ENCODE measurements around the gene MRPL27.

The MRPL27 gene

DNA sequence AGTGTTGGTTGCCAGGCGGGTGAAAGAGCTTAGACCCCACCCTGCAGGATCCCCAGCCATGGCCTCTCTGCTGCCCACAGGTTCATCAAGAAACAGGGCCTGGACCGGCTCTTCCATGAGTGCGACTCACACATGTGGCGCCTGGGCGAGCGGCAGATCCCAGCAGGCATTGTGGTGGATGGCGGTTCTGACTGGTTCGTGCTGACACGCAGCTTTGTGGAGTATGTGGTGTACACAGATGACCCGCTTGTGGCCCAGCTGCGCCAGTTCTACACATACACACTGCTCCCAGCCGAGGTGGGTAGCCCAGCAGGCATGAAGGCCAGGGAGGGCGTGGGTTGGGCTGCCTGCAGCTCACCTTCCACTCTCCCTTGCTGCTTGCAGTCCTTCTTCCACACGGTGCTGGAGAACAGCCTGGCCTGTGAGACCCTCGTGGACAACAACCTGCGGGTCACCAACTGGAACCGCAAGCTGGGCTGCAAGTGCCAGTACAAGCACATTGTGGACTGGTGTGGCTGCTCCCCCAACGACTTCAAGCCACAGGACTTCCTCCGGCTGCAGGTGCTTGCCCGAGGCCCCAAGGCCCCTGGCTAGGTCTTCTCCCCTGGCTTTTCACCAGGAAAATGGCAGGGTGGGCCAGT is 17.2 kb downstream of the MRPL27 start:
- no peaks in the 10 kb centered on the region for H3K27me3 ChIP-seq (ENCODE audit: control insufficient read depth, insufficient read depth, low read length)
- no peaks in the 10 kb centered on the region for H3K9me3 ChIP-seq (ENCODE audit: control insufficient read depth, insufficient read depth, low read length)
- H3K9ac ChIP-seq (ENCODE audit: low read depth, low read length) = no peak overlapping the region
- H3K4me1 ChIP-seq (ENCODE audit: control insufficient read depth, insufficient read depth, low read length) = no peaks in the 10 kb centered on the region
- H3K36me3 ChIP-seq (ENCODE audit: control insufficient read depth, insufficient read depth, low read length) = peaks cover 52% of the 10 kb centered on the region
- no peak overlapping the region for H3K4me3 ChIP-seq (ENCODE audit: low read depth, low read length)

DNA sequence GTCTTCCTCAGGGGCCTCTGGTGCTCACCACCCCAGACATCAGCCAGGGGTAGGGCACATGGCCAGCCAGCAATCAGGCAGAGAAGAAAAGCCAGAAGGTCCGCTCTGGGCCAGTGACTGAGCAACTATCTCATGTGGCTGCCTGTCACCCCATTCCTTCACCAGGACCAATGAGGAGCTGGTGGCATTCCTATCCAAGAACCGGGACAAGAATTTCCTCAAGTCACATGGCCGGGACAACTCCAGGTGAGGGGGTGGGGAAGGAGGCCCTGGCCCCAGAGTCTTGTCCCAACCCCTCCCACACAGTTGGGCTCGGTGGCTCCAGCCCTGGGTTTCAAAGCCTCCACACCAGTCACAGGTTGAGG is 17.7 kb downstream of the MRPL27 start:
- H3K36me3 ChIP-seq (ENCODE audit: control insufficient read depth, insufficient read depth, low read length) = peaks cover 51% of the 10 kb centered on the region
- no peaks in the 10 kb centered on the region for H3K9me3 ChIP-seq (ENCODE audit: control insufficient read depth, insufficient read depth, low read length)
- no peaks in the 10 kb centered on the region for H3K4me1 ChIP-seq (ENCODE audit: control insufficient read depth, insufficient read depth, low read length)
- no peak overlapping the region for H3K9ac ChIP-seq (ENCODE audit: low read depth, low read length)
- H3K27me3 ChIP-seq (ENCODE audit: control insufficient read depth, insufficient read depth, low read length) = no peaks in the 10 kb centered on the region
- H3K4me3 ChIP-seq (ENCODE audit: low read depth, low read length) = no peak overlapping the region

DNA sequence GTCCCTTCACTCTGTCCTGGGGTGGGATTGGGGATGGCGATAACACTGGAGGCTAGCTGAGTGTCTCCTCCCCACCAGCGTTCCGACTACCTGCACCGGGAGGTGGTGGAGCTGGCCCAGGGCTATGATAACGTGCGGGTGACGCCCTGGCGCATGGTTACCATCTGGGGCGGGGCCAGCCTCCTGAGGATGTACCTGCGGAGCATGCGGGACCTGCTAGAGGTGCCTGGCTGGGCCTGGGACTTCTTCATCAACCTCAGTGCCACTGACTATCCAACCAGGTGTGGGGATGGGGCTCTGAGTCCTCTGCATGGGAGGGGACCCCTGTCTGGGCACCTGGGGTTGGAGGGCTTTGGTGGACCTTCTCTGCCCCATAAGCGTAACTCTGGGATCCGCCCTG is 18.2 kb downstream of the MRPL27 start:
- no peaks in the 10 kb centered on the region for H3K27me3 ChIP-seq (ENCODE audit: control insufficient read depth, insufficient read depth, low read length)

DNA sequence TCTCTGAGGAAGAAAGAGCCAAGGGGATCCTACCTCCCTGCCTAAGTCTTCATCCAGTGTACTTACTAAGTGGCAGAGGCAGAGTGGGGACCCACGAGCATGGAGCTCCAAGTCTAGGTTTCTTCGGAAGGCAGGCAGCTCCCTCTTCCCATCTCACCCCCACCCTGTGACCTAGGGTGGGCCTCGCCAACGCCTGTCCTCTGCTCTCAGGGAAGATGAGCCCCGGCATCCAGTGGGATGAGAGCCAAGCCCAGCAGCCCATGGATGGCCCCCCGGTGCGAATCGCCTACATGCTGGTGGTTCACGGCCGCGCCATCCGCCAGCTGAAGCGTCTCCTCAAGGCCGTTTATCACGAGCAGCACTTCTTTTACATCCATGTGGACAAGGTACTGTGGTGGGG is 18.8 kb downstream of the MRPL27 start:
- Histone ChIP-seq H3K36me3 (ENCODE audit: control insufficient read depth, insufficient read depth, low read length) (peaks cover 47% of the 10 kb centered on the region), H3K4me1 (ENCODE audit: control insufficient read depth, insufficient read depth, low read length) (no peaks in the 10 kb centered on the region), H3K4me3 (ENCODE audit: low read depth, low read length) (no peak overlapping the region), H3K9me3 (ENCODE audit: control insufficient read depth, insufficient read depth, low read length) (no peaks in the 10 kb centered on the region), H3K27me3 (ENCODE audit: control insufficient read depth, insufficient read depth, low read length) (no peaks in the 10 kb centered on the region), H3K9ac (ENCODE audit: low read depth, low read length) (no peak overlapping the region)

More for the DNA sequence above, 18.2 kb downstream of the MRPL27 start:
- H3K9ac ChIP-seq (ENCODE audit: low read depth, low read length) = no peak overlapping the region
- no peak overlapping the region for H3K4me3 ChIP-seq (ENCODE audit: low read depth, low read length)
- H3K36me3 ChIP-seq (ENCODE audit: control insufficient read depth, insufficient read depth, low read length) = peaks cover 49% of the 10 kb centered on the region
- H3K9me3 ChIP-seq (ENCODE audit: control insufficient read depth, insufficient read depth, low read length) = no peaks in the 10 kb centered on the region
- no peaks in the 10 kb centered on the region for H3K4me1 ChIP-seq (ENCODE audit: control insufficient read depth, insufficient read depth, low read length)

DNA sequence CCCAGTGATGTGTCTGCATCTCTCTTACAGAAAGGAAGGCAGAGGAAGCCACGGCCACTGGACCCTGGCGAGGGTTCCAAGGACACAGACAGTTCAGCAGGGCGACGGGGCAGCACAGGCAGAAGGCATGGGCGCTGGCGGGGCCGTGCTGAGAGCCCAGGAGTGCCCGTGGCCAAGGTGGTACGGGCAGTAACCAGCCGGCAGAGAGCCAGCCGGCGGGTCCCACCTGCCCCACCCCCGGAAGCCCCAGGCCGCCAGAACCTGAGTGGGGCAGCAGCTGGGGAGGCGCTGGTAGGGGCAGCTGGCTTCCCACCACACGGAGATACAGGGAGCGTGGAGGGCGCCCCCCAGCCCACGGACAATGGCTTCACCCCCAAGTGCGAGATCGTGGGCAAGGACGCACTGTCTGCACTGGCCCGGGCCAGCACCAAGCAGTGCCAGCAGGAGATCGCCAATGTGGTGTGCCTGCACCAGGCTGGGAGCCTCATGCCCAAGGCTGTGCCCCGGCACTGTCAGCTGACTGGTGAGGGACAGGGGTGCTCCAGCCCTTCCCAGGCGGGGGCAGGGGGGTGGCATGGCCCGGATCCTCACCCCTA is 19.3 kb downstream of the MRPL27 start:
- Histone ChIP-seq H3K9me3 (ENCODE audit: control insufficient read depth, insufficient read depth, low read length) (no peaks in the 10 kb centered on the region), H3K4me1 (ENCODE audit: control insufficient read depth, insufficient read depth, low read length) (no peaks in the 10 kb centered on the region), H3K36me3 (ENCODE audit: control insufficient read depth, insufficient read depth, low read length) (peaks cover 45% of the 10 kb centered on the region)

DNA sequence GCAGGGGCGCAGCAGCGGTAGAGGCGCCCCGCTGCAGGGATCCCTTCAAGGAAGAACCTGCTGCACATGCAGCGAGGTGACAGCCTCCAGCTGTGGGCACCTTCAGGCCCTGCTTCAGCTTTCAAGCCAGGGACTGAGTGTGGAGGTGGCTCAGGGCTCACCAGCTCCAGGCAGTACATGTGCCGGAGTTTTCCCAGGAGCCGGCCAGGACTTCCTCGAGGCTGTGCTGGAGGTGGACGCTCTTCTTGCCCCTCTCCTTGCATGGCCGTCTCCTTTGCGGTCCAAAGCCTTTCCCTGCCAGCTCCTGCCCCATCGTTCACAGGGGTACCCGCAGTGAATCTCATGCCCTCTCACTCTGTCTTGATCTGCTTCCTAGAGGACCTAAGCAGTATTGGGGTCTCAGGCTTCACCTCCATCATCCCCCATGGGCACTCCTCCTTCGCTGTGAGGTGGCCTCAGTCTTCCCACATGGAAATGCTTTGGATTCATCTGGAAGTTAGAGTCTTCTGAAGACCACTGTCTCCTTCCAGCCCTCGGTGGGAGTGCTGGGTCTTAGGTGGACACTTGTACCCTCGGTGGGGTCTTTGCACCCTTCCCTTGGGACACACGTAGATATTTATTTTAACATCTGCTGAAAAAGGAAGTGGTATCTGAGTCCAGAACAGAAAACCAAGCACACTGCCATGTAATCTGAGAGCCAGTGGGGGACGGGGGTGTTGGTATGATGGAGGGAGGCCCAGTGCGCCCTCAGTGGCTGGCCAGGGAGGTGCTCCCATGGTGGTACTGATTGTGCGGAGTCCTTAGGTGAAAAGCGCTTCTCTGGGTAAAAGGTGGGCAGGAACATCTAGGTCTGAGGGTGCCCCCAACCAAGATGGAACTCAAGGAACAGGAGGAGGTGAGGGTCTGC is 20.0 kb downstream of the MRPL27 start:
- Histone ChIP-seq H3K9ac (ENCODE audit: low read depth, low read length) (no peak overlapping the region), H3K4me1 (ENCODE audit: control insufficient read depth, insufficient read depth, low read length) (peaks cover 1% of the 10 kb centered on the region), H3K27me3 (ENCODE audit: control insufficient read depth, insufficient read depth, low read length) (no peaks in the 10 kb centered on the region), H3K9me3 (ENCODE audit: control insufficient read depth, insufficient read depth, low read length) (no peaks in the 10 kb centered on the region), H3K4me3 (ENCODE audit: low read depth, low read length) (no peak overlapping the region), H3K36me3 (ENCODE audit: control insufficient read depth, insufficient read depth, low read length) (peaks cover 38% of the 10 kb centered on the region)

More for the DNA sequence above, 19.3 kb downstream of the MRPL27 start:
- Histone ChIP-seq H3K4me3 (ENCODE audit: low read depth, low read length) (no peak overlapping the region), H3K27me3 (ENCODE audit: control insufficient read depth, insufficient read depth, low read length) (no peaks in the 10 kb centered on the region), H3K9ac (ENCODE audit: low read depth, low read length) (no peak overlapping the region)

DNA sequence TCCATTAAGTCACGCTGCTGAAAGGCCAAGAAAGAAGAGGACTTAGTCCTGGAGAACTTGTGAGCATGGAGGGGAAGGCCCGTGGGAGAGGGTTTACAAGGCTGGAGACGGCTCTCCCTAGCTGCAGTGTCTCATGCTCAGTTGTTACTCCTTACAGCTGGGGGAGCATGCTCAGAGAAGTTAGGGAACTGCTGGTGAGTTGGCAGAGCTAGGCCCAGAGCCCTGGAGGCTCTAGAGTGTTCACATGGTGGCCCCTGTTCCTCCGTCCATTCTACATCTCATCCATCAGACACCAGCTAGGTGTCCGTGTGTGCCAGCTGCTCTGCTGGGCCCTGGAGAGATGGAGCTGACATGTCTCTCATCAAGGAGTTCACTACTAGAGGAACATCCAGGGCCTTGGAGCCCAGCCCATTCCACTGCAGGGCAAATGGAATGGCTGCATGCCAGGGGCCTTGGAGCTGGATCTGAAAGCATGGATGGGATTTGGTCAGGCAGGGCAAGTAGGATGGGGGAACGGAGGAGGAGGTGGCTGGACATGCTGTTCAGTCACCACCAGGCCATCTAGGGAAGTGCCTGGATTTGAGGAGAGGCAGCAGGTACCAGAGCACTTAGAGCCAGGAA is 20.8 kb downstream of the MRPL27 start:
- H3K27me3 ChIP-seq (ENCODE audit: control insufficient read depth, insufficient read depth, low read length) = no peaks in the 10 kb centered on the region
- H3K9me3 ChIP-seq (ENCODE audit: control insufficient read depth, insufficient read depth, low read length) = no peaks in the 10 kb centered on the region
- H3K4me1 ChIP-seq (ENCODE audit: control insufficient read depth, insufficient read depth, low read length) = peaks cover 8% of the 10 kb centered on the region
- no peak overlapping the region for H3K4me3 ChIP-seq (ENCODE audit: low read depth, low read length)
- peaks cover 33% of the 10 kb centered on the region for H3K36me3 ChIP-seq (ENCODE audit: control insufficient read depth, insufficient read depth, low read length)
- H3K9ac ChIP-seq (ENCODE audit: low read depth, low read length) = no peak overlapping the region

DNA sequence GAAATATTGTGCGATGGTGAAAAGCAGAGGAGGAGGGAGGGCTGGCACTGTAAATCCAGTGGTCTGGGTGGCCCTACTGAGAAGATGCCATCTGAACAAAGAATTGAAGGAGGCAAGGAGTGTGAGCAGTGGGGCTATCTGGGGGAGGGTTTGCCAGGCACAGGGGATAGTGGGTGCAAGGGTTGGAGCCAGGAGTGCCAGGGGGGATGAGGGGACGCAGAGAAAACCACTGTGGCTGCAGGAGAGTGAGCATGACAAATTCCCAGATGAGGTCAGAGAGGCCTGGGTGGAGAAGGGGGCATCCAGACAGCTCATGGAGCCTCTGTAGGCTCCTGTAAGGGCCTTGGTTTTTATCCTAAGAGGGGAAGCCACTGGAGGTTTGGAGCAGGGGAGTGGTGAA is 22.3 kb downstream of the MRPL27 start:
- H3K4me3 ChIP-seq (ENCODE audit: low read depth, low read length) = no peak overlapping the region
- H3K27me3 ChIP-seq (ENCODE audit: control insufficient read depth, insufficient read depth, low read length) = no peaks in the 10 kb centered on the region
- H3K9me3 ChIP-seq (ENCODE audit: control insufficient read depth, insufficient read depth, low read length) = no peaks in the 10 kb centered on the region
- no peak overlapping the region for H3K9ac ChIP-seq (ENCODE audit: low read depth, low read length)
- peaks cover 8% of the 10 kb centered on the region for H3K4me1 ChIP-seq (ENCODE audit: control insufficient read depth, insufficient read depth, low read length)
- peaks cover 19% of the 10 kb centered on the region for H3K36me3 ChIP-seq (ENCODE audit: control insufficient read depth, insufficient read depth, low read length)

DNA sequence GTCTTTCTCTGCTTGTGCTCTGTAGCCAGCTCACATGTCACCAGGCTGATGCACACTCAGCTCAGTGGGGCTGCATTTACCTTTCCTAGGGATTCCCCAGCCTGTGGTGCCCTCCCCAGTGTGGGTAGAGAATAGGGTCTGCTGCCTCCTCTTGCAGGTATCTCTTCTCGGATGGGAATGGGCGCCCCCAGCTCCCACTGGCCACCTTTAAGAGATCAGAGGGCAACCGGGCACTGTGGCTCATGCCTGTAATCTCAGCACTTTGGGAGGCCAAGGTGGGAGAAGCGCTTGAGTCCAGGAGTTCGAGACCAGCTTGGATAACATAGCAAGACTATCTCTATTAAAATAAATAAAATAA is 23.8 kb downstream of the MRPL27 start:
- Histone ChIP-seq H3K9ac (ENCODE audit: low read depth, low read length) (no peak overlapping the region), H3K36me3 (ENCODE audit: control insufficient read depth, insufficient read depth, low read length) (peaks cover 5% of the 10 kb centered on the region), H3K27me3 (ENCODE audit: control insufficient read depth, insufficient read depth, low read length) (peaks cover 10% of the 10 kb centered on the region), H3K9me3 (ENCODE audit: control insufficient read depth, insufficient read depth, low read length) (no peaks in the 10 kb centered on the region), H3K4me3 (ENCODE audit: low read depth, low read length) (no peak overlapping the region), H3K4me1 (ENCODE audit: control insufficient read depth, insufficient read depth, low read length) (peaks cover 13% of the 10 kb centered on the region)

DNA sequence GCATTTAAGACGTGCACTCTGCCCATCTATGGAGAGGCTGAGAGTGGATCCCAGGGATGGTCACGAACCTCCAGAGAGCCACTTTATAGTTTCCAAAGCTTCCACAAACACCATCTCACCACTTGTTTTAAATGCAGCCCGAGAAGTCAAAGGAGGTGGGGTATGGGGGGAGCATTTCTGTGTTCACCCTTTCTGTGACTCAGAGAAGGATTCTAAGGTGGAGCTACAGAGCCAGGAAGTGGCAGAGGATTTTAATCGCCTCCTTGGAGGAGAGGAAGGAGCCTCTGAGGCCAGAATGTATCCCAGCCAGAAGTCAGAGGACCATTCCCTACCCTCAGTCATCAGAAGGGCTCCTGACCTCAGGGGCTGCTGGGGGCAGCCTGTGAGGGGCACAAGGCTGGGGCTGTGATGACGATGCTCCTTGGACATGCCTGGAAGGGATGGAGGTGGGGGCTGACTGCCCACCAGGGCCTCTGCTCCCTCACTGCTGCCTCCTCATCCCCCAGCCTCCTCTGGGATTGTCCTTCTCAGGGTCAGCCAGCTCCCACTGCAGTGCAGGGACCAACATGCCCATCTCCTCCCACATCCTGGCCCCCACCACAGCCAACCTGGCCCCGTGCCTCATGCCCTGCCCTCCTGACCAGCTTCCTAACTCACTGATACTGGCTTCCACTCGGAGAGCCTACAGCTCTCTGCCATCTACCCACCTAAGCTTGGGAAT is 24.3 kb downstream of the MRPL27 start:
- Histone ChIP-seq H3K9me3 (ENCODE audit: control insufficient read depth, insufficient read depth, low read length) (no peaks in the 10 kb centered on the region), H3K9ac (ENCODE audit: low read depth, low read length) (no peak overlapping the region), H3K27me3 (ENCODE audit: control insufficient read depth, insufficient read depth, low read length) (peaks cover 10% of the 10 kb centered on the region), H3K4me3 (ENCODE audit: low read depth, low read length) (no peak overlapping the region), H3K36me3 (ENCODE audit: control insufficient read depth, insufficient read depth, low read length) (peaks cover 1% of the 10 kb centered on the region), H3K4me1 (ENCODE audit: control insufficient read depth, insufficient read depth, low read length) (peaks cover 13% of the 10 kb centered on the region)

DNA sequence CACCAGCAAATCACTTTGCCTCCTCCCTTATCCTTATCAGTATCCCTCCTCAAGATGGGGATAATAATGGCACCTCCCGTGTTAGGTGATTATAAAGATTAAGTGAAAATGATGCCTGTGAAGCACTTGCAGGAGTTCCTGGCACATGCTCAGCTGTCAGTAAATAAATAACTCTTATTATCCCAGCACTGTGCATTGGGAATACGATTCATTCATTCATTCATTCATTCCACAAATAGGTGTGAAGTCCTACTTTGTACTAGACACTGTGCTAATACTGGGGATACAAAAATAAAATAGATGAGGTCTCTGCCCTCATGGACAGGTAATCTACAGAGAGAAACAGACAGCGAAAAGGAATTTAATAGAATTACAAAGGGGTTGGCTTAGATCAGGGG is 25.1 kb downstream of the MRPL27 start:
- Histone ChIP-seq H3K9me3 (ENCODE audit: control insufficient read depth, insufficient read depth, low read length) (no peaks in the 10 kb centered on the region), H3K4me1 (ENCODE audit: control insufficient read depth, insufficient read depth, low read length) (peaks cover 13% of the 10 kb centered on the region), H3K27me3 (ENCODE audit: control insufficient read depth, insufficient read depth, low read length) (peaks cover 10% of the 10 kb centered on the region), H3K36me3 (ENCODE audit: control insufficient read depth, insufficient read depth, low read length) (no peaks in the 10 kb centered on the region), H3K9ac (ENCODE audit: low read depth, low read length) (no peak overlapping the region), H3K4me3 (ENCODE audit: low read depth, low read length) (peak overlapping the region; percentile 95)

Data from iPS-15b (cell line).